Measurements from ENCODE around the gene ATP2C2. TPM values are rescaled to one million over a fixed set of nuclear protein-coding genes. Genes with fewer than 3 reads are reported as not detected.
"Not testable (repeated sequence)": the region's sequence is repeated elsewhere in the genome, so short reads cannot be mapped to it uniquely, and the experiment has no call there.

Gene ATP2C2, protein sequence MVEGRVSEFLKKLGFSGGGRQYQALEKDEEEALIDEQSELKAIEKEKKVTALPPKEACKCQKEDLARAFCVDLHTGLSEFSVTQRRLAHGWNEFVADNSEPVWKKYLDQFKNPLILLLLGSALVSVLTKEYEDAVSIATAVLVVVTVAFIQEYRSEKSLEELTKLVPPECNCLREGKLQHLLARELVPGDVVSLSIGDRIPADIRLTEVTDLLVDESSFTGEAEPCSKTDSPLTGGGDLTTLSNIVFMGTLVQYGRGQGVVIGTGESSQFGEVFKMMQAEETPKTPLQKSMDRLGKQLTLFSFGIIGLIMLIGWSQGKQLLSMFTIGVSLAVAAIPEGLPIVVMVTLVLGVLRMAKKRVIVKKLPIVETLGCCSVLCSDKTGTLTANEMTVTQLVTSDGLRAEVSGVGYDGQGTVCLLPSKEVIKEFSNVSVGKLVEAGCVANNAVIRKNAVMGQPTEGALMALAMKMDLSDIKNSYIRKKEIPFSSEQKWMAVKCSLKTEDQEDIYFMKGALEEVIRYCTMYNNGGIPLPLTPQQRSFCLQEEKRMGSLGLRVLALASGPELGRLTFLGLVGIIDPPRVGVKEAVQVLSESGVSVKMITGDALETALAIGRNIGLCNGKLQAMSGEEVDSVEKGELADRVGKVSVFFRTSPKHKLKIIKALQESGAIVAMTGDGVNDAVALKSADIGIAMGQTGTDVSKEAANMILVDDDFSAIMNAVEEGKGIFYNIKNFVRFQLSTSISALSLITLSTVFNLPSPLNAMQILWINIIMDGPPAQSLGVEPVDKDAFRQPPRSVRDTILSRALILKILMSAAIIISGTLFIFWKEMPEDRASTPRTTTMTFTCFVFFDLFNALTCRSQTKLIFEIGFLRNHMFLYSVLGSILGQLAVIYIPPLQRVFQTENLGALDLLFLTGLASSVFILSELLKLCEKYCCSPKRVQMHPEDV
- 5.7 TPM for total RNA-seq

DNA sequence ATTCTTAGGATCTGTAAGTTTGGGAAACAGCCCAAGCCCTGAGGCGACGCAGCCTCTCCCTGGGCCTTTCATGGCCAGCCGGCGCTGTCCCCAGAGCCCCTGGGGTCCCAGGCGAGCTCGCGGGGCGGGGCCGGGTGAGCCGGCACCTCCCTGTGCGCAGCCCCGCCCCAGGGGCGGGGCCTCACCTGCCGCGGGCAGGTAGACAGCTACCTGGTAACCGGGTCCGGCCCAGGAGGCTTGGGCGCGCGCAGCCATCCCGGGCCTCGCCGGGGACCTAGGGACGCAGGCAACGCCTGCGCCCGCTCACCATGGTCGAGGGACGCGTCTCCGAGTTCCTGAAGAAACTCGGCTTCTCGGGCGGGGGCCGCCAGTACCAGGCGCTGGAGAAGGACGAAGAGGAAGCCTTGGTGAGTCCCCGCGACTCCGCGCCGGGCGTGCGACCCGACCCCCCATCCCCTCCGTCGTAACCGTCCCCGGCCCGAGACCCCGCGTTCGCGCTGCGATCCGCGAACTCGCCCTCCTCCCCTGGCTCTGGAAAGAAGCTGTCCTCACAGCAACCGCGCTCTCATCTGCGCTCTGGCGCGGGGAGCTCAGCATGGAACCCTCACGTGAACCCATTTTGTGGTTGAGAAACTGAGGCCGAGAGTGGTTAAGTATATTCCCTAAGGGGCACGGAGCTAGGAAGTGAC is at the start of gene ATP2C2:
Gene ATP2C2 (plus strand): TSS at position 231 of the 689 bp plus-strand sequence. CDS start 78 bp downstream, at position 309.
- no peak for DNase-seq

DNA sequence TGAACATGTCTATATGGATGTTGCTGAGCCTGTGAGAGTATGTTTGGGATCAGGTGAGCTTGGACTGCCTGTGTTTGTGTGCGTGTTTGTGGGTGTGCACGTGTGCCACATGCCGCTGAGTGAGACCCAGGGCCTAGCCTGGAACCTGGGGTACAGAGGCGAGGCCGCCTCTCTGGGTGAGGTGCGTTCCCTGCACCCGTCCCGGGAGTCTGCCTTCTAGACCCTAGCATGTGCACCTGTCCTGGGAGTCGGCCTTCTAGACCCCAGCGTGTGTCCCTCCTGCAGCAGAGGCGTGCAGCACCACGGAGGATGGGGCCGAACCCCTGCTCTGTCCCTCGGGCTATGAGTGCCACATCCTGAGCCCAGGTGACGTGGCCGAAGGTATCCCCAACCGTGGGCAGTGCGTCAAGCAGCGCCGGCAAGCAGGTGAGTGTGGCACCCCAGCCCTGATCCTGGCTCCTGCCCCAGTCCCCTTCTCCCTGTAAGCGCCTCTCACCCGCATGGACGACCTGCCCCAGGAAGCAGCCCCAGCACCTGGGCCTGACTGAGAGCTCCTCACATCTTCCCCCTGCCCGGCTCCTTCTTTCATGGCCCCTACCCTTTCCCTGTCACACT is 49.1 kb upstream of the ATP2C2 start:
- DNase-seq = no peak

DNA sequence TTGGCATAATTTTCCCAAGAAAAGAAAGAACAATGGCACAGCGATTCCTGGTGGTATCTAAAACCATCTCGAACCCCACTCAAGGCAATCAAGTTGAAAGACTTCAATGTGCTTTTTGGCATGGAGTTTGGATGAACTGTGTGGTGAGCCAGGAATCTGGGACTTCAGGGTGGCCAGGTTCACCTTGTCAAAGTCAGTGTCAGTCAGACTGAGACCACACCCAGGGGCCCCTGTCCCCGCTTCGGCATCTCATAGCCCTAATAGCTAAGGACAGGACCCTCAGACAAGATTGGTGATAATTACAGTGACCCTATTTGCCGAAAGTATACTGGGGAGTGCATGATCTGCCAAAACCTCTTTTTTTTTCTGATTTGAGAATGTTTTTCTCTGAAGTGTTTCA is 47.8 kb upstream of the ATP2C2 start:
- no peak for DNase-seq

DNA sequence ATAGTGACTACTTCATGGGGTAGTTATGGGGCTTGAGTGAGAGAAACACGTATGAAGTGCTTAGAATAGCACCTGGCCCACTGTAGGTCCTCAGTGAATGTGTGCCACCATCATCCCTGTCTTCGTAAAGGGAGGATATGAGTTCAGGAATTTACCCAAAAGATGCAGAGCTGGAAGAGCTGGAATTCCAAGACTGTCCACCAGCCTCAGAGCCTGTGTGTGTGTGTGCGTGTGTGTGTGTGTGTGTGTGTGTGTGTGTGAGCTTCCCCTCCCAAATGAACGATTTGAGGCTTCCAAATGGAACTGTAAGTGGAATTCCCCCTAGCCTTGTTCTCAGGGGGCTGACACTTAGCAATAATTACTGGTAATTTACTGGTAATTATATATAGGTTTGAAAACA is 46.4 kb upstream of the ATP2C2 start:
- no peak for DNase-seq

DNA sequence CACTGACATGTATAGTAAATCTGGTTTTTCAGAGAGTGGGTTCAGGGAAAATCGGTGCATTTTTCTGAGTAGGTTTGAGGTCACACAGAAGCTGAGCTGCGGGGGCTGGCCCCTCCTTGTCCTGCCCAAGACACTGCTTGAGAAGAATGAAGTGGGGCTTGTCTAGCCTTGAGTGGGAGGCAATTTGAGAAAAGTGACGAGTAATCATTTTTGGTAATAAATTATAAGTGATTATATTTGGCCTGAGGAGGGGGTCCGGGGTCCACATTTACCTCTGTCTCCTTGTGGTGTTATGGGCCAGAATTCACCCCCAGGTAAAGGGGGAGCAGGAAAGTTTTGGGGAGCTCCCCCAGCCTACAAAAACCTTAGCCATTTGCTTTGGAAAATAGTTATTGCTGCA is 45.6 kb upstream of the ATP2C2 start:
- DNase-seq = no peak

DNA sequence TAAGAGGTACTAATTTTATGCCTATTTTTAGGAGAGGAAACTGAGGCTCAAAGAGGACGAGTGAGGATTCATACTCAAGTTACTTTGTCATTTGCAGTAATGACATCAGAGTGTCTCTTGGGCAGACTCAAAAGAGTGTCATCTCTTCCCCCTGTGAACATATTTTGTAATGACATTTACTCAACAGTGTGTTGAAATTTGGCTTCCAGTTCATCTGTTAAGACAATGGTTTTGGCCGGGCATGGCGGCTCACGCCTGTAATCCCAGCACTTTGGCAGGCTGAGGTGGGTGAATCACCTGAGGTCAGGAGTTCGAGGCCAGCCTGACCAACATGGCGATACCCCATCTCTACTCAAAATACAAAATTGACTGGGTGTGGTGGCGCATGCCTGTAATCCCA is 44.7 kb upstream of the ATP2C2 start:
- no peak for DNase-seq

GRCh38 chr16:84324434-84325262 is 43.7 kb upstream of the ATP2C2 start:
- no peak for DNase-seq

GRCh38 chr16:84326545-84326944 is 41.8 kb upstream of the ATP2C2 start:
- no peak for DNase-seq

- no peak for DNase-seq
Measured at GRCh38 chr16:84327926-84328505, 40.3 kb upstream of the ATP2C2 start.

DNA sequence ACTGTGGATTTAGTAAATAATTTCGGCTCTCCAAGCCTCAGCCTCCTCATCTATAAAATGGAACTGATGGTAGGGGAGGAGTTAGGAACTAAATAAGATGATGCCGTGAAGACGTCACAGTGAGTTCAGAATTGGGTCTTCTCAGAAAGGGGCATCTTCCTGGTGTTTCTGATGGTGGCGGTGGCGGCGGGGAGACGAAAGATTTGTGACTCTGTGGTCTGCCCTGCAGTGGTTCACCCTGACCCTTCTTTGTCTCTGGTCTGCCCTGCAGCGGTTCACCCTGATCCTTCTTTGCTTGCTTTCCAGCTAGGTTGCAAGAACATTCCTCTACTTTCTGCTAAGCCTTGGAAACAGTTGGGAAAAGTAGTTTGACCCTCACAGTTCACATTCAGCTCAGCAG is 39.3 kb upstream of the ATP2C2 start:
- no peak for DNase-seq

DNA sequence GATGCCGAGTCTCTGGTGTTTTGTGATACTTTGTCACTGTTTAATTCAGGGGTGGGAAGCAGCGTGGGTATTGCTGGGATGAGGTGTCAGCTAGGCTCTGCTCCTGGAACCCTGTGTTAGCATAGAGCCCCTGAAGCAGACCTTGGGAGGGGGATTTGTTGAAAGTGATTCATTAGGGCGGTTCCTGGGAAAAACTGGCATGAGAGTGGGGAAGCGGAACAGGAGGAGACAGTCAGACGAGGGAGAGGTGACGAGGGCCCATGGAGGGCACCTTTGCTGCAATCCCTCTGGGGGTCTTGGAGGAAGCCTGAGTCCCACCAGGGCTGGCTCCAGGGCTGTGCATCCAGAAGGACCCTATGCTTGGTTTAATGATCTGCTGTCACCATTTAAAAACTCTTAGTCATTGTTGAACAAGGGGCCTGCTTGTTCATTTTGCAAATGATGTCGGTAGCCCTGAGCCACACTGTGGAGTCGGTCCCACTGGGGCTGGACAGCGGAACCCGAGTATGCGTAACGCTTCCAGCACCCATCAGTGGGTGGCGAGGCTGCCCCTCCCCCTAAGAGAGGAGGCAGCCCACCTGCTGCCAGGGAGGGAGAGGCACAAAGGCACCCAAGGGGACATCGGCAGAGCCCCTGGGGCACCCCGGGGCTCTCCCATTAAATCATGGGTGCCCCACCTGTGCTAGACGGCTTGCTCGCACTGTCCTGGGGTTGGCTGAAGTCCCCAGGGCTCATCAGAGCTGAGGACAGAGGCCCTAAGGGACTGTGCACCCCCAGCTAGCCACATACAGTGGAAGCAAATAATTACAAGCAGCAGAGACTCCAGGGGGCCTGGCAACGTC is 38.3 kb upstream of the ATP2C2 start:
- DNase-seq = no peak

GRCh38 chr16:84330685-84331050 is 37.7 kb upstream of the ATP2C2 start:
- DNase-seq = no peak

DNA sequence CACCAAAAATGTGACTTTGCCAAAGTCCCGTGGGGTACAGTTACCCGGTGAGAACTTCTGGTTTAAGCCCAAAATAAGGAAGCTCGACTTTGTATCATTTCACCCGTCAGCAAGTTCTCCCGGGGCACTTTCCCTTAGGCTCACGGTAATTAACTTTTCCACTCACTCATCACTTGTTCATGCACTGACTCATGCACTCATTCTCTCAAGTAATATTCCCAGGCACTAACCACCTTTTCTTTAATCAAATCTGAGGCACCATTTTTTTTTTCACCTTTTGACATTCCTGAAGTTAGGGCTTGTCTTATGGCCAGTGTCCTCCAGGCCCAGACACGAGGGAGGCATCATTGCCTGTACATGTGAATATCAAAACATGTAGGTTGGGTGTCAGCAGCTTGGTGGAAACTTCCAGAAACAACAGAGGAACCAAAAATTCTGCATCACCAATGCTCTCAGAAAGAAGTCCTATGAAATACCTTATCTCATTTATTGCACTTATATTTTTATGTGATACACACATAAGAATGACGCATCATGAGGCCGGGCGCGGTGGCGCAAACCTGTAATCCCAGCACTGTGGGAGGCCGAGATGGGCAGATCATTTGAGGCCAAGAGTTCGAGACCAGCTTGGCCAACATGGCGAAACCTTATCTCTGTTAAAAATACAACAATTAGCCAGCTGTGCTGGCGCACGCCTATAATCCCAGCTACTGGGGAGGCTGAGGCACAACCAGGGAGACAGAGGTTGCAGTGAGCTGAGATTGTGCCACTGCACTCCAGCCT is 36.1 kb upstream of the ATP2C2 start:
- no peak for DNase-seq

DNA sequence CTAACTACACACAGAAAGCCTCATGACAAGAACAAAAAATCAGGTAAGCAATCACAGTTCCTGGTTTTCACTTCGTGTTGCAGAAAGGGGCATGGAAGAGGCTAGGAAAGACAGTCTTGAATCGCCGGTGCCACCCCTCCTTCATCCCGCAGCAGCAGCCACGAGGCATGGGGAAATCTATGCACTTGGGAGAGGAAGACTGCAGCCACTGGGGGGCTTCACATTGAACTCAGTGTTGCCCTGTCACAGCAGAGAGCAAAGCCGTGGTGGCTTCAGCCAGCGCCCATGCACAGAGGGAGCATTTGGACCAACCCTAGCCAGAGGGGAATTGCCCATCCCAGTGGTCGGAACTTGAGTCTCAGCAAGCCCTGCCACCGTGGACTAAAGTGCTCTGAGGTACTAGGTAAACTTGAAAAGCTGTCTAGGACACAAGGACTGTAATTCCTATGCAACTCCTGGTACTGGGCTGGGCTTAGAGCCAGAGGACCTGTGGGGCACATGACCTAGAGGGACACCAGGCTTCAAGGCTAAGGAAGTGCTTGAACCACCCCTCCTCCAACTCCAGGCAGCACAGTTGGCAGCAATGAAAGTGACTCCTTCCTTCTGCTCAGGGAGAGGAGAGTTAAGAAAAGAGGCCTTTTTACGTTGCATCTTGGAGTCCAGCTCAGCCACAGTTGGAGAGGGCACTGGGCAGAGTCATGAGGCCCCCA is 35.2 kb upstream of the ATP2C2 start:
- DNase-seq = no peak

DNA sequence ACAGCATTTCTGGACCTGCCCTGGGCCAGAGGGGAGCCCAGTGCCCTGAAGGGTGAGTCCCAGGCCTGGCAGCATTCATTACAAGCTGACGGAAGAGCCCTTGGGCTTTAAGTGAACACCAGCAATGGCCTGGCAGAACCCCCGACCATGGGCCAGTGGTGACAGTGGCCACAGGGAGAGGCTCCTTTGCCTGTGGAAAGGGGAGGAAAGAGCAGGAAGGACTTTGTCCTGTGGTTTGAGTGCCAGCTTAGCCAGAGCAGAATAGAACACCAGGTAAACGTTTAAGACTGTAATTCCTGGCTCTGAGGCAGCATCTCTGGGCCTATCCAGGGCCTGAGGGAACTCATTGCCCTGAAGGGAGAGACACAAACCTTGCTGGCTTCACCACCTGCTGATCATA is 34.3 kb upstream of the ATP2C2 start:
- DNase-seq = no peak

DNA sequence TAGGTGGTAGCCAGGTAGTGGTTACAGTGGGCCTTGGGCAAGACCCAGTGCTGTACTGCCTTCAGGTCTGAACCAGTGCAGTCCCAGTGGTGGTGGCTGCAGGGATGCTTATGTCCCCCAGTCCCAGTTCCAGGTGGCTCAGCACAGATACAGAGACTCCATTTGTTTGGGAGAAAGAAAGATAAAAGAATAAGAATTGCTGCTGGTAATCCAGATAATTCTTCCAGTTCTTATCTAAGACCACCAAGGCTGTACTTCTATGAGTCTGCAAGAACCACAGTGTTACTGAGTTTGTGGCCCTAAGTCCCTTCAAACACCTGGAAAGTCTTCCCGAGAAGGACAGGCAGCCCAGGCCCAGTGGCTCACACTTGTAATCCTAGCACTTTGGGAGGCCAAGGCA is 33.9 kb upstream of the ATP2C2 start:
- DNase-seq = no peak

DNA sequence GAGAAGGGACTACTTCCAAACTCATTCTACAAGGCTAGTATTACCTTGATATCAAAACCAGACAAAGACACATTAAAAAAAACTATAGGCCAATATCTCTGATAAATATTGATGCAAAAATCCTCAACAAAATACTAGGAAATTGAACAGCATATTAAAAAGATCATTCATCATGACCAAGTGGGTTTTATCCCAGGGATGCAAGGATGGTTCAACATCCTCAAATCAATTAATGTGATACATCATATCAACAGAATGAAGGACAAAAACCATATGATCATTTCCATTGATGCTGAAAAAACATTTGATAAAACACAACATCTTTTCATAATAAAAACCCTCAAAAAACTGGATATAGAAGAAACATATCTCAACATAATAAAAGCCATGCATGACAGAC is 31.1 kb upstream of the ATP2C2 start:
- DNase-seq = not testable (repeated sequence)

DNA sequence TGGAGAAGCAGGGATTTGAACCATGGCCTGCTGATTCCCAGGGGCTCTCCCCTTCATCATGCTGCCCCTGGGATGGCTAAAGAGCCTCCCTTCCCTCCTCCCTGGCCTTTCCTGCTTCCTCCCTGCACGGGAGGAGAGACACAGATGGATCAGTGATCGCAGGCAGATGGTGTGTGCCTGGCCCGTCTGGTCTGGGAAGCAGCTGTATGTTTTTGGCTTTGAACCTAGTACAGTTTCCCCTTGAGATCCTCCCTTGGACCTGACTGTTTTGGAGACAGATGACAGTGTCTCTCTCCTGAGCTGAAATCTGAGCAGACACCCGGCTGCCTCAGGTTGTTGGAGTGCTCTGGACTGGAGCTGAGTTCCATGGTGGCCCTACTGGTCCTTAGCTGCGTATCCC is 29.0 kb upstream of the ATP2C2 start:
- peak; percentile 85 for DNase-seq

GRCh38 chr16:84339766-84340165 is 28.6 kb upstream of the ATP2C2 start:
- DNase-seq = no peak

All from tongue (tissue), 2 donors.